Testis (tissue), 3 donors: Measurements from ENCODE around the gene SLC27A3. TPM values are rescaled to one million over a fixed set of nuclear protein-coding genes. Genes with fewer than 3 reads are reported as not detected.
A peak's percentile ranks its signal among the peaks of the same experiment; 100 is the strongest.

ENCODE experiments used
- DNase-seq: peaks from one replicate; pipeline ENCODE4 v3.0.0-alpha.2; 2019
- H3K27ac ChIP-seq, 2 donors: fragments of 200-600 bp; sonication (generic); one replicate each; pipeline ENCODE4 v1.5.1; 2019
- H3K27me3 ChIP-seq: fragments of 200-600 bp; sonication (generic); one replicate; pipeline ENCODE4 v1.5.1; 2019
- H3K36me3 ChIP-seq: fragments of 200-600 bp; sonication (generic); one replicate; pipeline ENCODE4 v1.5.1; 2017; ENCODE audit warnings: low read depth; ENCODE audit errors: missing control alignments
- H3K4me1 ChIP-seq: fragments of 200-600 bp; sonication (generic); one replicate; pipeline ENCODE4 v1.5.1; 2019
- H3K4me3 ChIP-seq, 2 donors: fragments of 200-600 bp; sonication (generic); one replicate each; pipeline ENCODE4 v1.5.1; 2017 to 2019
- H3K9me3 ChIP-seq: fragments of 200-600 bp; sonication (generic); one replicate; pipeline ENCODE4 v1.5.1; 2017
- CTCF ChIP-seq, 3 experiments: fragments of 450-650 bp in 2 of 3; fragments of 200-600 bp in 1 of 3; sonication (generic) in 1 of 3; IDR thresholded peaks; one replicate each; pipeline ENCODE4 v1.5.1; 2016 to 2019; ENCODE audit warnings: antibody characterized with exemption in 3 of 3, mild to moderate bottlenecking in 2 of 3, moderate library complexity in 1 of 3
- POLR2A ChIP-seq: fragments of 450-650 bp; IDR thresholded peaks from one replicate; pipeline ENCODE4 v1.6.1; 2017; ENCODE audit warnings: antibody characterized with exemption, mild to moderate bottlenecking, moderate library complexity
- WGBS, 2 donors: methylation state at CpG; one replicate each; pipeline ENCODE4 v1.1.5; 2018; 5-methylcytosine and 5-hydroxymethylcytosine counted together
- intact Hi-C: fragments of 100-400 bp; cut with DNase I; formaldehyde crosslinking; loops from one replicate; pipeline ENCODE4 v1.15.1; 2023; ENCODE audit warnings: low total_unique reads
- polyA plus RNA-seq: library from polyadenylated mRNA; stranded (reverse); fragments of 350-450 nt; fragmentation: Illumina TruSeq; extraction: RNeasy Lipid Tissue Mini Kit (QIAGEN cat#74804); gene quantifications from one replicate; pipeline ENCODE4 v1.2.3, GENCODE V29; 2014; ENCODE audit warnings: low read depth, low replicate concordance; ENCODE audit not compliant: insufficient read depth
- total RNA-seq, 2 donors: library from RNA; depleted of rRNA; stranded (reverse); fragments of >200 nt; gene quantifications; one replicate each; pipeline ENCODE4 v1.2.3, GENCODE V29; 2016

The SLC27A3 gene
- total and polyA plus RNA-seq, 3 donors from 2014 or later = 38.5 to 83.3 (median 54.9) TPM

- WGBS, 2 donors = 83 to 87% methylated on average over 9 to 12 of the region's 12 CpGs
- intact Hi-C loops = loop anchor here (10.0 kb wide), 1 partner anchor 151 kb away; the partner anchor contains the start of gene DENND4B
- Histone ChIP-seq H3K27me3 (no peaks in the 10 kb centered on the region), H3K9me3 (no peaks in the 10 kb centered on the region), H3K36me3 (no peaks in the 10 kb centered on the region), H3K27ac (no peak overlapping the region), H3K4me1 (peaks cover 12% of the 10 kb centered on the region), H3K4me3 (no peak overlapping the region)
- DNase-seq = no peak
- no peak for TF ChIP-seq CTCF (IDR thresholded peaks at IDR 0.05)
- TF ChIP-seq POLR2A = no peak
These were observed 18.9 kb downstream of the SLC27A3 start for GRCh38 chr1:153793973-153794615.

GRCh38 chr1:153794624-153795329, 19.6 kb downstream of the SLC27A3 start:
- H3K27ac ChIP-seq = no peak overlapping the region
- intact Hi-C loops = loop anchor here (10.0 kb wide), 1 partner anchor 150 kb away; the partner anchor contains the start of gene DENND4B
- no peak for TF ChIP-seq POLR2A
- no peak for TF ChIP-seq CTCF (IDR thresholded peaks at IDR 0.05)
- peaks cover 5% of the 10 kb centered on the region for H3K4me1 ChIP-seq
- H3K36me3 ChIP-seq = no peaks in the 10 kb centered on the region
- H3K4me3 ChIP-seq = no peak overlapping the region
- H3K27me3 ChIP-seq = no peaks in the 10 kb centered on the region
- no peaks in the 10 kb centered on the region for H3K9me3 ChIP-seq
- no peak for DNase-seq
- 57 to 64% methylated on average over 14 of the region's 14 CpGs for WGBS, 2 donors

GRCh38 chr1:153795330-153795837, 20.2 kb downstream of the SLC27A3 start:
- intact Hi-C loops = loop anchor here (10.0 kb wide), 1 partner anchor 149 kb away; the partner anchor contains the start of gene DENND4B
- no peaks in the 10 kb centered on the region for H3K36me3 ChIP-seq
- H3K4me1 ChIP-seq = peaks cover 3% of the 10 kb centered on the region
- H3K4me3 ChIP-seq = no peak overlapping the region
- H3K27ac ChIP-seq = no peak overlapping the region
- DNase-seq = peak; percentile 10
- no peaks in the 10 kb centered on the region for H3K27me3 ChIP-seq
- TF ChIP-seq CTCF (IDR thresholded peaks at IDR 0.05) = no peak
- no peak for TF ChIP-seq POLR2A
- 56 to 74% methylated on average over 5 to 18 of the region's 18 CpGs for WGBS, 2 donors
- no peaks in the 10 kb centered on the region for H3K9me3 ChIP-seq

- Histone ChIP-seq H3K4me1 (no peaks in the 10 kb centered on the region), H3K9me3 (no peaks in the 10 kb centered on the region), H3K27me3 (no peaks in the 10 kb centered on the region), H3K27ac (no peak overlapping the region), H3K4me3 (no peak overlapping the region), H3K36me3 (no peaks in the 10 kb centered on the region)
- WGBS, 2 donors = 73 to 93% methylated on average over 6 to 9 of the region's 9 CpGs
- intact Hi-C loops = loop anchor here (10.0 kb wide), 1 partner anchor 149 kb away; the partner anchor contains the start of gene DENND4B
- DNase-seq = peak; percentile 12
- TF ChIP-seq POLR2A (no peak), CTCF (IDR thresholded peaks at IDR 0.05) (no peak)
These were observed 21.0 kb downstream of the SLC27A3 start for GRCh38 chr1:153795934-153796785.
